Ovary (tissue), 3 donors: ENCODE measurements around the gene FANCI.

Experiments used
- EP300 ChIP-seq: sonication (generic); formaldehyde crosslinking; IDR thresholded peaks from one replicate; pipeline ENCODE4 v1.6.1; 2017; ENCODE audit warnings: antibody characterized with exemption
- POLR2A ChIP-seq: fragments of 450-650 bp; IDR thresholded peaks from one replicate; pipeline ENCODE4 v1.6.1; 2017; ENCODE audit warnings: antibody characterized with exemption, mild to moderate bottlenecking, moderate library complexity
- TF ChIP-seq, protein P1 (sequence below), 3 donors: fragments of 450-650 bp in 2 of 3; fragments of 200-600 bp in 1 of 3; IDR thresholded peaks; one replicate each; pipeline versions ENCODE4 v1.5.1 to v1.8.0; 2016 to 2022; ENCODE audit warnings: antibody characterized with exemption in 3 of 3, mild to moderate bottlenecking in 1 of 3
- donor health status: DM: no; HTN: no; CAD: no.

DNA sequence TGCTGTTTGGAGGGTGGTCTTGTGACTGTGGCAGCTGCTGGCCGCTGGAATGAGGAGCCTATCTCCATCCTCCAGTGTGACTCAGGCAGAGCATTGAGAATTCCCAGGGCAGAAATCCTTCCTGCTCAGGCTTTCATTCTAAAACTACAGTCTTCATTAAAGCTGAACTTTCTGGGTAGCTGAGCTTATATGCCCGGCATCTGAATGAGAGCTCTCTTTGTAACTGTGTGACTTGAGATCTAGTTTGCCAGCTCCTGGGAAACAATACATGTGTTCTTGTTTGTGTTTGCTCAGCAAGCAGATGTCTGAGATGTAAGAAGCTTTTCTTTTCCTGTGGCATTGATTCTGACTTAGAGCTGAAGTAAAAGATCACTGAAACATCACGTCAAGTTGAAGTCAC lies 44.8 kb upstream of the FANCI start:
- TF ChIP-seq POLR2A = no peak
- TF ChIP-seq, protein P1, sequence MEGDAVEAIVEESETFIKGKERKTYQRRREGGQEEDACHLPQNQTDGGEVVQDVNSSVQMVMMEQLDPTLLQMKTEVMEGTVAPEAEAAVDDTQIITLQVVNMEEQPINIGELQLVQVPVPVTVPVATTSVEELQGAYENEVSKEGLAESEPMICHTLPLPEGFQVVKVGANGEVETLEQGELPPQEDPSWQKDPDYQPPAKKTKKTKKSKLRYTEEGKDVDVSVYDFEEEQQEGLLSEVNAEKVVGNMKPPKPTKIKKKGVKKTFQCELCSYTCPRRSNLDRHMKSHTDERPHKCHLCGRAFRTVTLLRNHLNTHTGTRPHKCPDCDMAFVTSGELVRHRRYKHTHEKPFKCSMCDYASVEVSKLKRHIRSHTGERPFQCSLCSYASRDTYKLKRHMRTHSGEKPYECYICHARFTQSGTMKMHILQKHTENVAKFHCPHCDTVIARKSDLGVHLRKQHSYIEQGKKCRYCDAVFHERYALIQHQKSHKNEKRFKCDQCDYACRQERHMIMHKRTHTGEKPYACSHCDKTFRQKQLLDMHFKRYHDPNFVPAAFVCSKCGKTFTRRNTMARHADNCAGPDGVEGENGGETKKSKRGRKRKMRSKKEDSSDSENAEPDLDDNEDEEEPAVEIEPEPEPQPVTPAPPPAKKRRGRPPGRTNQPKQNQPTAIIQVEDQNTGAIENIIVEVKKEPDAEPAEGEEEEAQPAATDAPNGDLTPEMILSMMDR (IDR thresholded peaks at IDR 0.05) = no peak
- no peak for TF ChIP-seq EP300
